A549 (cell line): Measurements from ENCODE around the gene ANKRD13A.

Experiments
- CTCF ChIP-seq: fragments of >200 bp; sonication (Bioruptor Twin); formaldehyde crosslinking; IDR thresholded peaks from 3 replicates; pipeline ENCODE4 v1.5.1; 2016
- ESRRA ChIP-seq: fragments of 150-350 bp; IDR thresholded peaks from 2 replicates; pipeline ENCODE4 v1.6.1; 2014; ENCODE audit warnings: mild to moderate bottlenecking, low read length, borderline replicate concordance
- HDAC2 ChIP-seq: fragments of 200-600 bp; sonication (generic); IDR thresholded peaks from 2 replicates; pipeline ENCODE4 v1.6.1; 2016
- HEYL ChIP-seq: fragments of 250-450 bp; sonication (Bioruptor Pico); IDR thresholded peaks from 2 replicates; pipeline ENCODE4 v1.8.0; 2021; ENCODE audit warnings: mild to moderate bottlenecking, moderate library complexity
- MAFK ChIP-seq: fragments of 450-650 bp; IDR thresholded peaks from 2 replicates; pipeline ENCODE4 v1.6.1; 2014; ENCODE audit not compliant: partially characterized antibody
- NFE2L2 ChIP-seq: fragments of 150-350 bp; conservative IDR thresholded peaks from 2 replicates; pipeline ENCODE4 v1.6.1; 2014; ENCODE audit warnings: low read length
- PBX3 ChIP-seq: IDR thresholded peaks from 2 replicates; pipeline ENCODE4 v1.6.1; 2012
- PHF8 ChIP-seq: fragments of 200-600 bp; sonication (generic); IDR thresholded peaks from 2 replicates; pipeline ENCODE4 v1.6.1; 2016; ENCODE audit warnings: low read depth, mild to moderate bottlenecking, antibody characterized with exemption, moderate library complexity, borderline replicate concordance
- POLR2A ChIP-seq: IDR thresholded peaks from 2 replicates; pipeline ENCODE4 v1.6.1; 2012; ENCODE audit warnings: mild to moderate bottlenecking, low read length
- USF2 ChIP-seq: fragments of 450-650 bp; IDR thresholded peaks from 2 replicates; pipeline ENCODE4 v1.6.1; 2014; ENCODE audit warnings: antibody characterized with exemption
- ZFP36 ChIP-seq: fragments of 450-650 bp; IDR thresholded peaks from 2 replicates; pipeline ENCODE4 v1.6.1; 2014; ENCODE audit warnings: borderline replicate concordance; ENCODE audit not compliant: partially characterized antibody

- TF ChIP-seq PBX3: no peak
- TF ChIP-seq CTCF: no peak
- TF ChIP-seq HEYL (CRISPR knock-in tag): no peak
- TF ChIP-seq POLR2A: no peak
- no peak for TF ChIP-seq HDAC2
- no peak for TF ChIP-seq PHF8
- TF ChIP-seq USF2: no peak
- no peak for TF ChIP-seq NFE2L2
- no peak for TF ChIP-seq ESRRA
- TF ChIP-seq ZFP36: no peak
- TF ChIP-seq MAFK: no peak
These were observed 30.4 kb upstream of the ANKRD13A start for GRCh38 chr12:109968801-109969200.
